ENCODE data around the gene MAPK1IP1L. TPM values are rescaled to one million over a fixed set of nuclear protein-coding genes. Genes with fewer than 3 reads are reported as not detected.
A peak's percentile ranks its signal among the peaks of the same experiment; 100 is the strongest.
"Not testable (repeated sequence)": the region's sequence is repeated elsewhere in the genome, so short reads cannot be mapped to it uniquely, and the experiment has no call there.

Gene MAPK1IP1L
- 139 and 141 TPM in 2 replicates for total RNA-seq

- peak within 1 kb of the TSS; percentile 94 for H3K4me3 Mint-ChIP-seq
- intact Hi-C loops (cut with micrococcal nuclease), result loop anchor here (1.0 to 10.0 kb wide), 8 partner anchors 24 to 542 kb away; partner anchors contain the start of genes CGRRF1, DLGAP5, FBXO34 and GCH1
Measured at GRCh38 chr14:55051423-55052268, at the start of gene MAPK1IP1L. TSS of gene MAPK1IP1L (plus strand) at chr14:55051647. CDS start at chr14:55061684, 10,037 bp downstream.

GRCh38 chr14:55005071-55005470 lies 46.4 kb upstream of the MAPK1IP1L start:
- H3K36me3 Mint-ChIP-seq (ENCODE audit: low read depth), result peaks cover 34% of the 10 kb centered on the region
- H3K4me1 Mint-ChIP-seq (ENCODE audit: low read depth), result peaks cover 9% of the 10 kb centered on the region
- H3K4me3 Mint-ChIP-seq, result no peak overlapping the region
- DNase-seq (ENCODE audit: low spot score), result no peak
- intact Hi-C loops (cut with micrococcal nuclease), result no loop called here
- no peaks in the 10 kb centered on the region for H3K27me3 Mint-ChIP-seq (ENCODE audit: insufficient read depth)
- H3K9me3 Mint-ChIP-seq, result no peaks in the 10 kb centered on the region
- no peak overlapping the region for H3K27ac Mint-ChIP-seq

More at GRCh38 chr14:55051423-55052268, at the start of gene MAPK1IP1L:
- peaks cover 37% of the 10 kb centered on the region for H3K4me1 Mint-ChIP-seq (ENCODE audit: low read depth)
- peak within 1 kb of the TSS; percentile 95 for H3K27ac Mint-ChIP-seq
- H3K27me3 Mint-ChIP-seq (ENCODE audit: insufficient read depth), result no peaks in the 10 kb centered on the region
- peaks cover 22% of the 10 kb centered on the region for H3K36me3 Mint-ChIP-seq (ENCODE audit: low read depth)
- no peaks in the 10 kb centered on the region for H3K9me3 Mint-ChIP-seq
- peak; percentile 90 for DNase-seq (ENCODE audit: low spot score)

GRCh38 chr14:55015006-55015405 lies 36.4 kb upstream of the MAPK1IP1L start:
- no peaks in the 10 kb centered on the region for H3K9me3 Mint-ChIP-seq
- H3K4me1 Mint-ChIP-seq (ENCODE audit: low read depth), result peaks cover 15% of the 10 kb centered on the region
- no peak overlapping the region for H3K27ac Mint-ChIP-seq
- intact Hi-C loops (cut with micrococcal nuclease), result no loop called here
- H3K27me3 Mint-ChIP-seq (ENCODE audit: insufficient read depth), result no peaks in the 10 kb centered on the region
- peaks cover 35% of the 10 kb centered on the region for H3K36me3 Mint-ChIP-seq (ENCODE audit: low read depth)
- no peak for DNase-seq (ENCODE audit: low spot score)
- H3K4me3 Mint-ChIP-seq, result no peak overlapping the region

- intact Hi-C loops (cut with micrococcal nuclease), result no loop called here
- H3K27me3 Mint-ChIP-seq (ENCODE audit: insufficient read depth), result no peaks in the 10 kb centered on the region
- H3K27ac Mint-ChIP-seq, result peak overlapping the region; percentile 14
- H3K4me1 Mint-ChIP-seq (ENCODE audit: low read depth), result peaks cover 39% of the 10 kb centered on the region
- H3K36me3 Mint-ChIP-seq (ENCODE audit: low read depth), result peaks cover 25% of the 10 kb centered on the region
- H3K9me3 Mint-ChIP-seq, result no peaks in the 10 kb centered on the region
- H3K4me3 Mint-ChIP-seq, result no peak overlapping the region
- no peak for DNase-seq (ENCODE audit: low spot score)
Measured at GRCh38 chr14:55019968-55020554, 31.4 kb upstream of the MAPK1IP1L start.

GRCh38 chr14:55024365-55024764 lies 27.1 kb upstream of the MAPK1IP1L start:
- DNase-seq (ENCODE audit: low spot score); intact Hi-C loops (cut with micrococcal nuclease); H3K9me3 Mint-ChIP-seq; H3K27me3 Mint-ChIP-seq (ENCODE audit: insufficient read depth); H3K27ac Mint-ChIP-seq; H3K4me3 Mint-ChIP-seq: not testable (repeated sequence)
- Mint-ChIP-seq H3K36me3 (ENCODE audit: low read depth) (peaks cover 31% of the 10 kb centered on the region), H3K4me1 (ENCODE audit: low read depth) (peaks cover 71% of the 10 kb centered on the region)

GRCh38 chr14:55025948-55026347 lies 25.5 kb upstream of the MAPK1IP1L start:
- intact Hi-C loops (cut with micrococcal nuclease), result loop anchor here (2.0 to 5.0 kb wide), 4 partner anchors 123 to 584 kb away; partner anchors contain the start of genes CGRRF1, CNIH1 and GCH1
- peaks cover 66% of the 10 kb centered on the region for H3K4me1 Mint-ChIP-seq (ENCODE audit: low read depth)
- no peaks in the 10 kb centered on the region for H3K9me3 Mint-ChIP-seq
- peaks cover 24% of the 10 kb centered on the region for H3K36me3 Mint-ChIP-seq (ENCODE audit: low read depth)
- peak overlapping the region; percentile 88 for H3K4me3 Mint-ChIP-seq
- DNase-seq (ENCODE audit: low spot score), result no peak
- H3K27ac Mint-ChIP-seq, result peak overlapping the region; percentile 86
- H3K27me3 Mint-ChIP-seq (ENCODE audit: insufficient read depth), result no peaks in the 10 kb centered on the region

GRCh38 chr14:55026441-55026792 lies 25.0 kb upstream of the MAPK1IP1L start:
- Mint-ChIP-seq H3K36me3 (ENCODE audit: low read depth) (peaks cover 26% of the 10 kb centered on the region), H3K9me3 (no peaks in the 10 kb centered on the region), H3K4me3 (peak overlapping the region; percentile 88), H3K27me3 (ENCODE audit: insufficient read depth) (no peaks in the 10 kb centered on the region), H3K4me1 (ENCODE audit: low read depth) (peaks cover 66% of the 10 kb centered on the region), H3K27ac (peak overlapping the region; percentile 86)
- intact Hi-C loops (cut with micrococcal nuclease), result loop anchor here (2.0 to 5.0 kb wide), 4 partner anchors 124 to 584 kb away; partner anchors contain the start of genes CGRRF1, CNIH1 and GCH1
- no peak for DNase-seq (ENCODE audit: low spot score)

- Mint-ChIP-seq H3K36me3 (ENCODE audit: low read depth) (peaks cover 24% of the 10 kb centered on the region), H3K27ac (peak within 1 kb of the TSS; percentile 86), H3K9me3 (no peaks in the 10 kb centered on the region), H3K4me1 (ENCODE audit: low read depth) (peaks cover 63% of the 10 kb centered on the region), H3K27me3 (ENCODE audit: insufficient read depth) (no peaks in the 10 kb centered on the region), H3K4me3 (peak within 1 kb of the TSS; percentile 88)
- intact Hi-C loops (cut with micrococcal nuclease), result loop anchor here (1.0 to 5.0 kb wide), 7 partner anchors 24 to 631 kb away; partner anchors contain the start of genes ATG14, CGRRF1, CNIH1 and GCH1
- peak; percentile 98 for DNase-seq (ENCODE audit: low spot score)
Measured at GRCh38 chr14:55026793-55027561, 24.5 kb upstream of the MAPK1IP1L start, which contains the start of the genes SOCS4 and WDHD1. TSS of gene SOCS4 (plus strand) at chr14:55027236. CDS start at chr14:55043042, 15,806 bp downstream. TSS of gene WDHD1 (minus strand) at chr14:55027099. CDS start at chr14:55026787, 312 bp downstream.

- H3K27me3 Mint-ChIP-seq (ENCODE audit: insufficient read depth), result no peaks in the 10 kb centered on the region
- intact Hi-C loops (cut with micrococcal nuclease), result loop anchor here (5.0 kb wide), 1 partner anchor 586 kb away; the partner anchor contains the start of gene CNIH1
- DNase-seq (ENCODE audit: low spot score), result no peak
- H3K27ac Mint-ChIP-seq, result peak overlapping the region; percentile 86
- H3K36me3 Mint-ChIP-seq (ENCODE audit: low read depth), result peaks cover 26% of the 10 kb centered on the region
- H3K9me3 Mint-ChIP-seq, result no peaks in the 10 kb centered on the region
- peaks cover 61% of the 10 kb centered on the region for H3K4me1 Mint-ChIP-seq (ENCODE audit: low read depth)
- peak overlapping the region; percentile 88 for H3K4me3 Mint-ChIP-seq
Measured at GRCh38 chr14:55028066-55028465, 23.4 kb upstream of the MAPK1IP1L start.

GRCh38 chr14:55028476-55028875 lies 23.0 kb upstream of the MAPK1IP1L start:
- peak overlapping the region; percentile 86 for H3K27ac Mint-ChIP-seq
- no peaks in the 10 kb centered on the region for H3K9me3 Mint-ChIP-seq
- H3K4me3 Mint-ChIP-seq, result peak overlapping the region; percentile 88
- H3K36me3 Mint-ChIP-seq (ENCODE audit: low read depth), result peaks cover 27% of the 10 kb centered on the region
- no peaks in the 10 kb centered on the region for H3K27me3 Mint-ChIP-seq (ENCODE audit: insufficient read depth)
- peaks cover 56% of the 10 kb centered on the region for H3K4me1 Mint-ChIP-seq (ENCODE audit: low read depth)
- intact Hi-C loops (cut with micrococcal nuclease), result loop anchor here (5.0 kb wide), 1 partner anchor 586 kb away; the partner anchor contains the start of gene CNIH1
- no peak for DNase-seq (ENCODE audit: low spot score)

- Mint-ChIP-seq H3K4me3 (no peak overlapping the region), H3K27me3 (ENCODE audit: insufficient read depth) (no peaks in the 10 kb centered on the region), H3K36me3 (ENCODE audit: low read depth) (peaks cover 30% of the 10 kb centered on the region), H3K27ac (no peak overlapping the region), H3K9me3 (no peaks in the 10 kb centered on the region), H3K4me1 (ENCODE audit: low read depth) (peaks cover 36% of the 10 kb centered on the region)
- no peak for DNase-seq (ENCODE audit: low spot score)
- intact Hi-C loops (cut with micrococcal nuclease), result no loop called here
Measured at GRCh38 chr14:55031190-55031589, 20.3 kb upstream of the MAPK1IP1L start.

GRCh38 chr14:55037995-55038394 lies 13.5 kb upstream of the MAPK1IP1L start:
- H3K27me3 Mint-ChIP-seq (ENCODE audit: insufficient read depth); intact Hi-C loops (cut with micrococcal nuclease); H3K4me3 Mint-ChIP-seq; H3K9me3 Mint-ChIP-seq; DNase-seq (ENCODE audit: low spot score); H3K27ac Mint-ChIP-seq; H3K4me1 Mint-ChIP-seq (ENCODE audit: low read depth): not testable (repeated sequence)
- H3K36me3 Mint-ChIP-seq (ENCODE audit: low read depth), result peaks cover 45% of the 10 kb centered on the region
